ENCODE data around the gene ALS2CL.

ALS2CL gene

GRCh38 chr3:46664188-46664970, 29.1 kb downstream of the ALS2CL start:
- DNase-seq = no peak

- peak; percentile 51 for DNase-seq
Observed at GRCh38 chr3:46663591-46664135, 29.8 kb downstream of the ALS2CL start.

- no peak for DNase-seq
Observed at GRCh38 chr3:46662771-46663551, 30.5 kb downstream of the ALS2CL start.

GRCh38 chr3:46661776-46662766, 31.4 kb downstream of the ALS2CL start:
- DNase-seq = no peak

GRCh38 chr3:46660543-46661523, 32.6 kb downstream of the ALS2CL start:
- DNase-seq = no peak

DNA sequence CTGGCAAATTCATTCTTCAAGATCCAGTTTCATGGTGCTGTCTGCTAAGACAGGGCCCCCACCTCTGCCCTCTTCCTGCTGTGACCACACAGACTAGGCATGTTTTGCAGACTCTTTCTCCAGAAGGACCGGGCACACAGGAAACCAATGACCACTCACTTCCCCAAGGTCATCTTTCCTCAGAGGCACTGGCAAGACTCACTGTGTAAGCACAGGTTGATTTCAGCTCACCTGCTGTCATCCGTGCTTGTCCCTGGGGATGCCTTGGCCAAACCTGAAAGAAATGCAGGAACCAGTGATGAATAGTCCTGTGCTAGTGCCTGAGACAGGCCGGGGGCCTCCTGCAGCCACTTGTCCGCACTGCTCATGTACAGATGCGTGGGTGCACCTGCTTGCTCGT, 33.5 kb downstream of the ALS2CL start:
- DNase-seq = no peak

DNA sequence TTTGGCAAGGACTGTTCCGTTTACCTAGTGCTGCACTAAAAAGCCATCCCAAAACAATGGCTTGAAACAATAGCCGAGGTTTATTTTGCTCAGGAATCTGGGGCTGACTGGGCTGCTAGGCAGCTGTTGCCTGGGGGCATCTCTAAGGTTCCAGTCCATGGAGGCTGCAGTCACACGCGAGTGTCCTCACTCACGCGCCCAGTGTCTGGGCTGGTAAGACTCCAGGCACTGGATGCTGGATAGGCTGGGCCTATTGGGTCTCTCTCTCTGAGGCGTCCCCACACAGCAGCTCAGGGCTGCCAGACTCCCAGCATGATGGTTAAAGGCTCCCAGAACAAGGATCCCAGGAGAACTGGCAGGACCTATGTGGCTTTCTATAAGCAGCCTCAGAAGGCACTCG, 34.2 kb downstream of the ALS2CL start:
- DNase-seq = no peak

DNA sequence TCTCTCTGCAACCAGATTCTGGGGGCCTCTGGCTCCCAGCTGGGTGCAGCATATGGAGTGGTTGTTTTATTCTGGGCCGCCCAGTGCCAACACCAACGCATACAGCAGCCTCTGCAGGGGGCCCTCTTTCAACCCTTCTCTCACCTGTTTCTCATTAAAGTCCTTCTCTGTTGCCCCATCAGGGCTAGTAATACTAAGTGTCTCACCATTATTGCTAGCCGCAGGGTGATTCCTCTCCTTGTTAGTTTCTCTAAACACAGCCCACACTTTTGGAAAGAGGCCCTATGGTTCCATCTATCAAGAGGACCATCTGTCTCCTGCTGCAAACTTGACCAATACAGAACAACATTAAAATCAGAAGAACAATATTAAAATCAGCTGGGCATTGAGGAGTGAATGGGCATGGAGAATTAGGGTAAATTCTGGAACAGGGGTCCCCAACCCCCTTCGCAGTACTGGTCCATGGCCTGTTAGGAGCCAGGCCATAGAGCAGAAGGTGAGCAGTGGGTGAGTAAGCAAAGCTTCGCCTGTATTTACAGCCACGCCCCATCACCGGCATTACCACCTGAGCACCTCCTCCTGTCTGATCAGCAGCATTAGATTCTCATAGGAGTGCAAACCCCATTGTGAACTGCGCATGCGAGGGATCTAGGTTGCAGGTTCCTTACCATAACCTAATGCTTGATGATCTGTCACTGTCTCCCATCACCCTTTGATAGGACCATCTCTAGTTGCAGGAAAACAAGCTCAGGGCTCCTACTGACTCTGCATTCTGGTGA, 36.5 kb downstream of the ALS2CL start:
- DNase-seq = no peak

DNA sequence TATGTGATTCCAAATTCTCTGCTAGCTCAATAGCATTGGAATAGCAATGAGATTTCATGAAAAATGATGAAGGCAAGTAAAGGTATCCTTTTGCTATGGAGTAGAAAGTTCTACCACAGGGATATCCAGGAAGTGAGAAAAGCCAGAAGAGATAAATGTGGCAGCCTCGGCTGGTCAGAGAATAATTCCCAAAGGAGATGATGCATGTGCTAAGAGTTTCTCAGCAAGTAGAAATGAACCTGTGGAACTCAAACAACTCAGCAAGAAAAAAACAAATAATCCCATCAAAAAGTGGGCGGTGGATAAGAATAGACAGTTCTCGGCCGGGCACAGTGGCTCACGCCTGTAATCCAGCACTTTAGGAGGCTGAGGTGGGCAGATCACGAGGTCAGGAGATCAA, 38.2 kb downstream of the ALS2CL start:
- no peak for DNase-seq

DNA sequence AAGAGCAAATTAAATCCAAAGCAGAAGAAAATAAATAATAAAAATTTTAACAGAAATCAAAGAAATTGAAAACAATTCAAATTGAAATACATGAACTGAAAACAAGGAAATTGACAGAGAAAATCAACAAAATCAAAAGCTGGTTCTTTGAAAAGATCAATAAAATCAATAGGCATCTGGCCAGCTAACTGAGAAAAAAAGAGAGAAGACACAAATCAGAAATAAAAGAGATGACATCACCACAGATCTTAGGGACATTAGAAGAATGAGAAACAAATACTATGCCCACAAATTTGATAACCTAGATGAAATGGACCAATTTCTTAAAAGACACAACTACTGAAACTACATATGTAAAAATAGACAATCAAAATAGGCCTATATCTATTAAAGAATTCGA, 42.4 kb downstream of the ALS2CL start:
- DNase-seq = no peak

GRCh38 chr3:46649436-46649835, 44.0 kb downstream of the ALS2CL start:
- no peak for DNase-seq

DNA sequence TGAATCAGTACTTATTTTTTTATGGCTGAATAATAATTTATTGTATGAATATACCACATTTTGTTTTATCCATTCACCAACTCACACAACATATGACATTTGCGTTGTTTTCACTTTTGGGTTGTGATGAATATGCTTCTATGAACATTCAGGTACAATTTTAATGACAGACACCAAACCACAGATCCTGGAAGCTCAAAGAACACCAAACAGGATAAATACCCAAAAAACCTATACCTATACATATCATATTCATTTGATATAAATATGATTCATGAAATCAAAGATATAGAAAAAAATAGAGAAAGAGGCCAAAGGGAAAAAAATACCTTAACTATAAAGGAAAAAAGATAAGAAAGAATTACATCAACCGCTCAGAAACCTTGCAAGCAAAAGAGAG, 45.4 kb downstream of the ALS2CL start:
- DNase-seq = no peak

GRCh38 chr3:46646700-46647099, 46.8 kb downstream of the ALS2CL start:
- no peak for DNase-seq

DNA sequence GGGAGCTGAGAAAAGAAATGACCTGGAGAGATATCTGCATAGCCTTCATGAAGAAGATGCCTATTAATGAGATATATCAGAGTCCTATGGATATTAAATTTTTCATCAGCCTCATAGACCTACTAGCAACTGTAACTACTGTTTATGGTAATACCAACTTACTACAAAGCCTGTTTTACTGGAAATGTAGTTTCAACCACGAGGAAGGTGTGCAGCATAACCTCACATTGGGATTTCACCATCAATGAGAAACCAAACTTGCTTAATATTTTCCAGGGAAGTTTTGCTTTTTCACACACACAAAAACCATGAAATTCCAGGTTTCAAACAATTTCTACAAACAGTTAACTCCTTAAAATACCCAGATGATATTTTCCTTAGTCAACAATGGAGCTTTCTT, 49.8 kb downstream of the ALS2CL start:
- DNase-seq = no peak

DNA sequence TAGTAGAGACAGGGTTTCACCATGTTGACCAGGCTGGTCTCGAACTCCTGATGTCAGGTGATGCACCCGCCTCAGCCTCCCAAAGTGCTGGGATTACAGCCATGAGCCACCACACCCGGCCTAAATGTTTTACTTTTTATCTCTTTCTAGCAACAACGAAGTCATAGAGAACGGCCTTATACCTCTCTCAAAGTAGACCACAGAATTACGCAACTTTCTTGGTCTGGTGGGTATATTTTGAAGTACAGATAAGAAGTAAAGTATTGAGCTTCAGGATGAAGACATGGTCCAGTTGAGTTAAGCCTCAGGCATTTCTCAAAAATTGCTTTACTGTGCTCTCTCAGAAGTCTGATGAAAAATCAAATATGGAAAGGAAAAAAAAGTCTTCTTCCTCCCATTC, 50.5 kb downstream of the ALS2CL start:
- no peak for DNase-seq

DNA sequence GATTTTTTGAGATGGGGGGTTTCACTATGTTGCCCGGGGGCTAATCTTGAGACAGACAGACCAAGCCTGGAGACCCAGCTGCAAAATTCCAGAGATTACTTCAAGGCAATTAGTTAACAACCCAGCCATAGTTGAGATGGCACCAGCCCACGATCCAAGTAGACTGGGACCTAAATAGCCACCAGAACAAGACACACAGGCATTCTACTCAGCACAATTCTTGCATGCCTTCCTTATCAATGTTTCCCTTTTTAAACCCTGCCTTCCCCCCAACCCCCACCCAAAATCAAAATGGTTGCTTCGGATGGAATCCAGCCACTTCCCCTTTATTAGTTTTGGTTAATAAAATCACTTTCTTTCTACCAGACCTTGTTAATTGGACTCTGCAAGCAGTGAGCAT, 52.6 kb downstream of the ALS2CL start:
- DNase-seq = no peak

DNA sequence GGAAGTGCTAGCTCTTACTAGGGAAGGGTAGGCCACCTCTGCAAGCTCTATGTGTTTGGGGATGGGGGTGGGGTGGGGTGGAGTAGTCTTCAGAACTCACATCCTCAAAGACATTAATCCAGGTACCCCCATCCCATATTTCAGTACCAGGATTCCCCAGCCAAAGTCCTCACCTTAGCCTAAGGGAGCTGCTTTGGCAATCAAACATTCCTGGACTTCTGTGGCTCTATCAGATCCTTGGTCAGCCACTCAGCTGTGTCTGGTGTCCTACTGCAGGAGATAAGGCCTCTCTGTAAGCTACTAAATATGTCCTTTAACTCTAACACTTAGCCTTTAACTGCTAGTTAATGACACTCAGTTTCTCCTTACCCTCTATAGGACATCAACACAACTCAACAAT, 54.3 kb downstream of the ALS2CL start:
- no peak for DNase-seq

DNA sequence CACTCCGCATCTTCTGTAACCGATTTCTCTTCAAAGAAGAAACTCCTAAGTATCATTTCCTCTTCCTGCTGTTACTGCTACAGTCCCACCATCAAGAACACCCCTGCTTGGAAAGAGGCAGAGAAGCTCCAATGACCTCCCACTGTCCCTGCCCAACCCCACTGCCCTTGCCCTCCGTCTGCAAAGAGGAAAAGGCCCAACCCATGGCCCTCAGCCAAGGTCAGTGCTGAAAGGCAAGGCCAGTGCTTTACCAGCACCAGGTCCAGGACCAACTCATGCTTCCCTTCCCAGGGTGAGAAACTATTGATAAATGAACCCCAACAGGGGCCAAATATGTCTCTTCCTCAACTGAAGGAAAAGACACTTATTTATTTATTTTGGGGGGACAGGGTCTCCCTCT, 58.6 kb downstream of the ALS2CL start:
- no peak for DNase-seq

- no peak for DNase-seq
Observed at GRCh38 chr3:46632792-46633191, 60.7 kb downstream of the ALS2CL start.
